HG03460 (cell line): ENCODE measurements around the gene HMG20A.

Source experiments
- ATAC-seq: cut with Tn5 transposase; IDR thresholded peaks from one replicate; pipeline ENCODE4 v1.9.1; 2021; ENCODE audit not compliant: unreplicated experiment

Gene HMG20A

DNA sequence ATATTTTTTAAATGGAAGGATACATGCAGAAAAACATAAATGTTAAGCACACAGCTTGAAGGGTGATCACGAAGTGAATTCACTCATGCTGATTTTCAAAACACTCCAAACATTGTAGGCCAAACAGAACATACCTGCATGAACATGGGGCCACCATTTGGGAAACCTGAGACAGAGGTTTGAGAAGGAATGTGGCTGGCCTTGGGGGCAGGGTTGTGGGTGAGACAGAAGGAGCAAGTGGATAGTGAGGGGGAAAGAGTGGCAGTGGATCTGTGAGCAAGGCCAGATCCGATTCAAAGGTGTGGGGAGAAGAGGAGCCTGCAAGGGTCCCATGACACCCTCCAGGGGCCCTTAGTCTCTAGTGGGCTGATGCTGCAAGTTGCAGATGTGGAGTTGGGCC, 94.9 kb downstream of the HMG20A start:
- no peak for ATAC-seq

DNA sequence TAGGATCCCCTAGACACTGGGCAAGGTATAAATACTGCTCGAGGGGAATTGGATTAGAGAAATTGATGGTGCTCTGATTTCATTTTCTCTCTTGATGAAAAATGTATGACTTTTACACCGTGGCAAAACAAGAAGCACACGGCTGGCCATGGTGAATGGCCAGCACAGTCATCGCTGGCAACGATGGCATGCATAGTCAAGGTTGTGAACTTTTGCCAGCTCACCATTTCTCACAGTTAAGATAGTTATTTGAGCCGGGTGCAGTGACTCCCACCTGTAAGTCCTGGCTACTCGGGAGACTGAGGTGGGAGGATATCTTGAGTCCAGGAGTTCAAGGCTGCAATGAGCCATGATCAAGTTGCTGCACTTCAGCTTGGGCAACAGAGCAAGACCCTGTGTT, 95.4 kb downstream of the HMG20A start:
- ATAC-seq = no peak

DNA sequence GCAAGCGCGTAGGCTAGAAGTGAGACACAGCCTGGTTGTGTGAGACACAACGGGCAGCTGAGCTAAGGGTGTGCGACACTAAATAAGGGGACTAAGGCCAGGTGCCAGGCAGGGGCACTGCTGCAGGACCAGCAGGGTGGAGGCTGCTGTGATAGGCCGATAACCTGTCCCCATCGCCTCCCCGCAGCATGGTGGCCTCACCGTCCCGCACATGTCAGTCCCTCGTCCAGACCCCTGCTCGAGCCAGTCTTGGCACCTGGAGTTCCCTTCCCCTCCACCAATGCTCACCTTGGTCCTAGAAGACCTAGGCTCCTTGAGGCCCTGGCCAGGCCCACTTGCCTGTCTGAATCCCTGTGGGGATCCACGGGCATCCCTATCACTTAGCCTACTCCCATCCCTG, 96.1 kb downstream of the HMG20A start:
- no peak for ATAC-seq

DNA sequence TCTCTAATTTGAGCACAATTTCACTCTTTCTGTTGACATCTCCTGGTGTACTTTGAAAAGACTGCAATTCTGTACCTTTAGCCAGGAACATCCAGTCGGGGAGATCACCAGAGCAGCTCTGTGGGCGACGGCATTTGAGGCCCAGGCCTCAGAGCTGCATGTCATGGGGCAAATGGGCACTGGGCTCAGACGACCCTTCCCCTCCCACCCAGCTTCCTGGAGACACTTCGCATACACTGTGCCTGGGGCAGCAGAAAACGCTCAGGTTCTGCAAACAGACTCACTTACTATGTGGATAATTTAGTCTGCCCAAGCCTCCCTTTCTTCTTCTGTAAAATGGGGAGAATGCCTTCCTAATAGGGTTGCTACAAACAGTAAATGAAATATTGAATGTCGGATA, 96.9 kb downstream of the HMG20A start:
- no peak for ATAC-seq

DNA sequence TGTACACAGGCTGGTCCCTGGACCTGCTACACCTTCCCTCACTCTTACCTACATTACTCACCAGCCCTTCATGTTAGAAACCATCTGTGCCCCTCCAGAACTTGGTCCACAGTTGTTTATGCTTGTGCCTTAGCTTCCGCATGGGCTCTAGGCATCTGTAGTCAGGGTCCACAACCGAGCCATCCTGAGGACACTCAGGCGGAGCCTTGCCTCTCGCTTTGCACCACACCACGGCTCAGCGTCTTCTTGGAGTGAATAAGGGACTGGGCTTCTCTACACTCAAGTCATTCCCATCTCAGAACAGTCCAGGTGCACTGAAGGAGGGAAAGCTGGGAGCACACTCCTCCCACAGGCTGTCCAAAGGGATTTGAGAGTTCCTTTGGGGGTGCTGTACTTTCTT, 97.8 kb downstream of the HMG20A start:
- no peak for ATAC-seq

DNA sequence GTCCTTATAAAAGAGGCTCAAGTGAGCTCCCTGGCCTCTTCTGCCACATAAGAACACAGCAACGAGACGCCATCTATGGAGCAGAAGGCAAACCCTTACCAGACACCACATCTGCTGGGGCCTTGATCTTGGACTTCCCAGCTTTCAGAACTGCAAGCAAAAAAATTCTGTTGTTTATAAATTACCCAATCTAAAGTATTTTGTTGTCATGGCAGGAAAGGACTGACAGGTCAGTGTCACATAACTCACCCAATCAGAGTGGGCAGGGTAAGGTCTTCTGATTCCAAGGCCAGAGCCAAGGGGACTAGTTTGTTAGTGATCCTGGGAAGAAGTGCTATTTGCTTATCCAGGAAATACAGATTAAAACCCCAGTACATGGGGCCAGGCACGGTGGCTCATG, 98.9 kb downstream of the HMG20A start:
- no peak for ATAC-seq

DNA sequence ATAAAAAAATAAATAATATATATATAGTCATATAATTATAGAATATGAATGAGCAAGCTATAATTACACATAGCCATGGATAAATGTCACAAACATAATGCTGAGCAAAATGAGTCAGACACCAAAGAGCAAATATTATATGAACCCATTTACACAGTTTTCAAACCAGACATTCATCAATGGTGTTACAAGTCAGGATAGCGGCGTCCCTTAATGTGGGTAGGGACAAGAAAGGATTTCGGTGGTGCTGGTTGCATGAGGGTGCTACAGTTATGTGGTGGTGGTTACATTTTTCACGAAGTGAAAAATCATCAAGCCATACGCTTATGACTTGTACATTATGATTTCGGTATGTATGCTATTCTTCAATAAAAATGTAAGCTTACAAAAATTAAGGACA, 100.5 kb downstream of the HMG20A start:
- no peak for ATAC-seq

DNA sequence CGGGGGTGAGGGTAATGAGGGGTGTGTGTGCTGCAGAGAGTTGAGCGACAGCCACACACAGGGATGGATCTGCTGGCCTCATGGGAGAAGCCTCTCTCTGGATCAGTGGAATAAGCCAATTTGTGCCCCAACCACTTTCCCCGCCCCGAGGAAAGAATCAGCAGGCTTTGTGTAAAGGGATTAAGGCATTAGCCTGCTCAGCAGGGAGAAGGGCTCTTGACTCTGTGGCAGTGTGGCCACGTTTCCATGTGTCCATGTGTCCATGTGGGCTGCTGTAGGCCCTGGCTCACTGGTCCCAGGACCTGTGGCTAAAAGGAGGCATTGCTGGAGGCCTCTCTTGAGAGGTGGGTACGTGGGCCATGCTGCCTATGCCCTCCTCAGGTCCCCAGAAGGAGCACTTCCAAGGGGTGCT, 104.7 kb downstream of the HMG20A start:
- ATAC-seq = no peak

DNA sequence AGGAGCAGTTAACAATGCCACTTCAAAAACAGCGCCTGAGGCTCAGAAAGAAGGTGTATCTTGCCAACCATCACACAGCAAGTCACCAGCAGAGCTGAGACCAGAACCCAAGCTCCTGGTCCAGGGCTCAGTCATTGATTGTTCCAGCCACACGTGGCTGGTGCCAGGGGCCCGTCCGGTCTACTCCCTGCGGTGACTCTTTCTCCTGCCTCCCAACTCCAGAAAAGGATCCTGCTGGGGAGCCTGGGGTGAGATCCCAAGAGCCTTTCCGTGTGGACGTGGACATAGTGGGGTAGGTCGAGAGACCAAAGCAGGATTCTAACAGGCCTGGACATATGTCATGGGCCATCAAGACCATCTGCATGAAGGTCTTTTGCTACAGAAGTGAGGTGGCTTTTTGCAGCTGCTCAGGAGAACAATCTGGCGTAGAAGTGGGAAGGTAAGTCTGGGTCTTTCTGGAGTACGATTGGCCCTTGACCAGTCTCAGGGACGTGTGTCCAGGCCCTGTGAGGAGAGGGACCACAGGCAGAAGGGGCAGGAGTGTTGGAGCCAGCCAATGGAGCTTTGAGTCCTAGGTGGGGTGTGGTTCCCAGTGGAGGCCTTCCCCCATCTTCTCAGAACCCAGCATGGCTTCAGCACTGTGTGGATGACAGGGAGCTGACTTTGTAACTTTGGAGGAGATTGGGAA, 105.4 kb downstream of the HMG20A start:
- ATAC-seq = no peak

DNA sequence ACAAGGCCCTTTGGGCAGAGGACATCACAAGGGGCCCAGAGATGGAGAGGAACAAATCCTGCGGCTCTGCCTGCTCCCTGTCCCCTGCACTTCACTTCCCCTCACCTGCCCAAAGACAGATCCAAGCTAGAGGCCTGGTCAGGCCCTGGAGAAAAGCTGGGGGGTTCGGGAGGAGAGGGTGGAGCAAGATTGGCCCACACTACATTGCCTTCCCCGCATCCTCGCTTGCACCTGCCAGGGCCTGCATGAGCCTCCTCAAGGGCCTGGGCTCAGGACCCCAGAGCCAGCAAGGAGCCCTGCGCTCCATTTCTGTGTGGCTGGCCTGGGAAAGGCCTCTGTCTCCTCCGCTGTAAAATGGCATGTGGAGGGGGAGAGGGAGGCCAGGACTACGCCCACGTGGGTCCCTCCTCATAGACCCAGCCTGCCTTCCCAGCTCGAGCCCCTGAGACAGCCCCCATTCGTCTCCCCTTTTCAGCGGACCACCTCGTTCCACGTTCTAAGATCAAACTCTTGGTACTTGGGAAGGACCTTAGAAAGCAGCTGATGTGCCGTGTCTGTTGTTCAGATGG, 106.0 kb downstream of the HMG20A start:
- no peak for ATAC-seq

DNA sequence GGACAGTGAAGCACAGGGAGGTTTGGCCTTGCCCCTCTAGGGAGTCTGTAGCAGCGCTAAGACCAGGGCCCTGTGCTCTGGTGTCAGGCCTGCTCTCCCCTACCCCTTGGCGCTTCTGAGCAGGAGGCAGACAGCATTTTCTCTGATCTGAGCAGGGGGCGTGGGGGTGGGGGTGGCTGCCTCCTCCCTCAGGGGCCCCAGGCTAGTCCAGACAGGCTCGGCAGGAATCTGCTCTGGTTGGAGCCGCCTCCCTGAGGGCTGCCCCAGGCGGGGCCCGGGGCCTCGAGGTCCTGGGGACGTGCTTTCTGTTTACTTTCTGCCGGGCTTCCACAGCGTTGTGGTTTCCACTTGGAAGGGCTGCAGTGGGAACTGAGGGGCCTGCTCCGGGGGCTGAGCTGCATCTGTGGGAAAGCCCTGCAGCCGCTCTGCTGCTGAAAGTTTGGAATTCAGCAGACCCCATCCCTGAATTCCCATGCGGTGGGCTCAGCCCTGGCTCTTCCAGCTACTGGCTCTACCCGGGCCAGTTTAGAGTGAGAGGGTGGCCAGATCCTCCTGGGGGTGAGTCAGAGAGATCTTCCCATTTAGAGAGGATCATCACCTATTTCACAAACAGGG, 106.6 kb downstream of the HMG20A start:
- no peak for ATAC-seq

DNA sequence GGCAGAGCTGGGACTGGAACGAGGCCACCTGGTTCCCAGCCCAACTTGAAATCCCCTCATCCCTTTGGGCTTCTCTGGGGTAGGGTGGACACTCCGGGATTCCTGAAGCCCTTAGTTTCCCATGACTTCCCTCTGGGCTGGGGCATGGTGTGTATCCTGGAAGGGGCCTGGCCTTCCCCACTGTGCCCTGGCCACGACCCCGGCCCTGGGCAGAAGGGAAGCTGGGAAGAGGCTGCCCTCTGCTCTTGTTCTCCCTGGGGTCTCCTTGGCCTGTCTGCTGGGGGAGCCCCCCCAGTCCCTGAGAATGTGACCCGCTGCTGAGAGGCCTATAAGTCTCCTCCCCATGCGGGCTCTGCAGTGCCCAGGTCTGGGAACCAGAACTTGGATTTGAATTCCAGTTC, 107.1 kb downstream of the HMG20A start:
- no peak for ATAC-seq

DNA sequence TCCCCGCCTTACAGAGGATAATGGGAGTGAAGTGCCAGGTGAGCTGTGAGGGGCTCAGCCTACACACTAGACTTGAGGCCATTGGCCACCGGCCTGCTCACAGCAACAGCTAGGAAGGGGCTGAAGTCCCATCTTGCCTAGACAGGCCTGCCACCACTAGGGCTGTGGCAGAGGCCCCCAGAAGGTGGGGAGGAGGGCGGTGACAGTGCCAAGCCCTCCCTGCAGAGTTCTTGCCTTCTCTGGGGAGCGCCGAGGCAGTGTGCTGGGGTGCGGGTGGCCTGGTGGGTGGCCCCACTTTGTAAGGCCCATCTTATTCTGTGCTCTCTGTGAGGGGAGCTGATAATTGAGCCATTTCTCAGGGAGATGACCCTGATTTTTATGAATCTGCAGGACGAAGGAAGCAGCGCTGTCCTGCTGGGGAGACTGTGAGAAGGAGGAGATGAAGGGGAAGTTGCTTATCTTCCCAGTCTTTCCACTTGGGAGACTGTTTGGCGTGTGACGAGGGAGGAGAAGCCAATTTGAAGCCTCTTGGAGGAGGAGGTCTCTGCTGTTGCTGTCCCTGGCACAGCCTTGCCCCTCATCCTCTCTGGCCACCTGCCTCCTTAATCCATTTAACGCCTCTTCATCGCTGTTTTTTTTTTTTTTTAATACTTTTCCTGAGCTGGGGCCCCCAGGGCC, 107.7 kb downstream of the HMG20A start:
- no peak for ATAC-seq

DNA sequence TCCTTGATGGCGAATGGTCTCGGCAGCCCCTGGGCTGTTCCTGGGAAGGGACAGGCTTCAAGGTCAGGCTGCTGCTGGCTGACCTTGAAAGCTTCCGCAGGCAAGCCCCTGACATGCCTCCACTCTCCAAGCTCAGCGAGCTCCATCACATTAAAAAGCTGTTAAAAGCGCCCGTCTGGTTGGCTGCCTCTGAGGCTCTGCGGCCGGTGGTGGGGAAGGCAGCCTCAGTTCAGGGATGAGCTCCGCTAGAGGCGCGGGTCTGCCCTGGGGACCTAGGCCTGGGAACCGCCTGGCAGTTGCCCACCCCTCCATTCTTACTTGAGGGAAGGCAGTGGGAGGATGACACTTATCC, 108.3 kb downstream of the HMG20A start:
- no peak for ATAC-seq

DNA sequence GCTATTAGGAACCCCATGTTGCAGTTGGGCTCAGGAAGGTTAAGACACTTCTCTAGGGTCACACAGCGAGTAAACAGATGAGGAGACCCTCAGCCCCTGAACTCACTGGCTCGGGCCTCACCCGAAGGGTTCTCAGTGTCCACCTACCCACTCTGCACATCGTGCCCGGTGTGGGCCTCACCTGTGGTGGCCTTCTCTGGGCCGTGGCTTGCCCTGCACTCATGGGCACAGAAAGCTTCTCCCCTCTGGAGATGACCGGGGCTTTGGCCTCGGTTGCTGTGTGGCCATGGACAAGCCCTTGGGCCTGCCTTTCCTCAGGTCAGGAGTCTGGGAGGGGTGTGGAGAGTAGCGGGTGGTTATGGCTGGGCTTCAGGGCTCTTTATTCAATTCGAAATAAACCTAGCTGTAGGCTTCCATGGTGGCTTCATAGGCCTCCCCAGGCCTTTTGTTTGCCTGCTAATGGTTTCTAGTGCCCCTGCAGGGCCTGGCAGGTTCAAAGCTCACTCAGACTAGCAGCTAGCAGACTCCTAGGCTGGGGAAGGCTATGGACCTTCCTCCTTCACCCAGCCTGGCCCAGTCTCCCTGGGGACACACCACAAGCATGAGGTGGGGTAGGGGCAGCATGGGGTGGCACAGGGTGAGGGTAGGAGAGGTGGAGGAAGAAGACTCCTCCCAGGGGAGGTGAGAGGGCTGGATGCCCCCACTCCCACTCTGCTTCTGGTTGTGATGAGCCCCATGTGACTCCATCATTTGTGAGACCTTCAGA, 108.9 kb downstream of the HMG20A start:
- no peak for ATAC-seq

DNA sequence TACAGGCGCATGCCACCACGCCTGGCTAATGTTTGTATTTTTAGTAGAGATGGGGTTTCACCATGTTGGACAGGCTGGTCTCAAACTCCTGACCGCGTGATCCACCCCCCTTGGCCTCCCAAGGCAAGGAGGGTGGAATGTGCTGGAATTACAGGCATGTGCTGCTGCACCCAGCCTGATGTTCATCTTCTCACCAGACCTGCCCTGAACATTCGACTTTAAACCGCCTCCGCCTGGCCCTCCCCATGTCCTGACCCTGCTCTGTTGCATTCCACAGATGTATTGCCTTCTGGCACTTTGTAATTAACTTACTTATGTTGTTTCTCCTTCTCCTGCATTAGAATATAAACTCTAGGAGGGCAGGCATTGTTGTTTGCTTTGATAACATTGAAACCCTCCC, 109.9 kb downstream of the HMG20A start:
- ATAC-seq = no peak

DNA sequence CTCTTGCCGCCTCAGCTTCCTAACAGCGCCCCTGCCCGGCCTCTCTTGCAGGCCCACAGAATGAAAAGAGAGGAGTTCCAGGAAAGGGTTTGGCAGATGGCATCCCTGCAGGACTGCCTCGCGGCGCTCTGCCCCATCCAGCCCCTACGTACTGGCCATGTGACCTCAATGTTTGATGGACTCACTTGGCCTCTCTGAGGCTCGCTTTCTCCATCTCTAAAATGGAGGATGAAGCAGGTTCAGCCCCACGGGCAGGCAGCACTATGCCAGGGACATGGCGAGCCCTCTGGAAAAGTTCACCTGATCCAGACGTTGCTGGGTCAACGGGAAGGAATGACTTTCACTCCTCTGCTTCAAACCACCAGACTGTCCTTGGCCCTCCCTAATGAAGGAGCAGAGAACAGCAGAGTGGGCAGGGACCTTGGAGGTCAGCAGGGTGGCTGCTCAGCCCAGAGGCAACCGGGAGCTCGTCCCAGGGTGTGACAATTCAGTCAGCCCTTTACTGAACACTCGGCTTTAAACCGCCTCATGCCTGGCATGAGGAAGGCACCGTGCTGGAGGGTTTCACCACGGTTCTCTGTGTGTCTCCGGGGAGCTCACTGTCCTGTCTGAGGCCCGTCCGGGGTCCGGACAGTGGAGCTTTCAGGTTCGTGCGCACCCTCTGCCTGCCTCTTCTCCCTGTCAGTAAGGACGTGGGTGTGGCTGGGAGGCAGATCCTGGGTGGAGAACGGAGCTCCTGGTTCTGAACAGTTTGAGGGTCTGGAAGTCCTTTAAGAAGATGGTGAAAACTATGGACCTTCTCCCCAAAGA, 110.7 kb downstream of the HMG20A start:
- ATAC-seq = no peak

DNA sequence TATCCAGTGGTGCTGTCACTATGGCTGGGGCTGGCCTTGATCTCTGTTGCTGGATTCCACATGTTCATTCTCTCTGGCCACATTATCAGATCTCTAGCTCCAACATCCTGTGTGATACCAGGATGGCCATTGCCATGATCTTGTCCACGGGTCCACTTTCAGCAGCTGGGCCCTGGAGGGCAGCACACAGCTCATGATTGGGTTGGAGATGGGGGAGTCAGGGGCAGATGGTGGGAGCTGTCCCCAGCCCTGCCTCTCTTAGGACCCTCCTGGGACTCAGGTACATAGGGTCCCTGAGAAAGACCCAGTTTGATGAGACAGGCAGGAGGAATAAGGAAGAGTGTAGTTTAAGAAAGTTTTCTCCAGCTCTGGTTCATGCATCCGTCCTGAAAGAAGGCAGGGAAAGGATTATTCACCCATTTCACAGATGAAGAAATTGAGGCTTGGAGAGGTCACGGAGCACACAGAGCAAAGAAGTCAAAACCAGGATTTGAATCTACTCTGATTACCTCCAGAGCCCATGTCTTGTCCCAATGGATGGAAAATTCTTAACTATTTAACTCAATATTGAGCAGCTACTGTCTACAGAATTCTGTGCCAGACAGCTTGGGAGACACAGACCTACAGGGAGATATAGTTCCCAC, 111.5 kb downstream of the HMG20A start:
- no peak for ATAC-seq

DNA sequence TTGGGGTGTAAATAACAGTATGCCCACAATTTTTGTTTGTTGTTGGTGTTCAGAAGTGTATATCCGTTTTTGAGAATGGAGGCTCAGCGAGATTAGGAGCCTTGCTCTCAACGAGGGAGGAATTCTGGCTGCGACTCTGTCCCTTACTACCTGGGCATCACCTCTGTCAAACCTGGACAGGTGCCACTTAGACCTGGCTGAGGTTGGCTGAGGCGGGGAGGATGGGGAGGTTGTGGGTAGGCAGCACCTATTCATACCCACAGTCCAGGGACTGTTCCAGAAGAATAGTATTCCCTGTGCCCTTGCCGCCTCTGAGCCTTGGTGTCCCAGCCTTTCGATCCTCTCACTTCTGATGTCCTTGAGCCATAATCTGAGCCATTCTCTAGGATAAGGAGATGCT, 112.2 kb downstream of the HMG20A start:
- ATAC-seq = no peak
